Activated naive CD8-positive, alpha-beta T cell treated with anti-CD3 and anti-CD28 coated beads, Interleukin-2, amount 10 ng/mL, durations not matched to agents 7 days and 5 days (primary cell): Measurements from ENCODE around the gene DMRTA2. TPM values are rescaled to one million over a fixed set of nuclear protein-coding genes. Genes with fewer than 3 reads are reported as not detected.

Source experiments
- ATAC-seq: fragments of 150-1000 bp; cut with Tn5 transposase; one replicate; pipeline ENCODE4 v1.10.0; 2021; ENCODE audit warnings: low read depth, moderate library complexity
- POLR2A ChIA-PET: fragments of 350-600 bp; sonication (Branson Sonifier 250); formaldehyde crosslinking; loops from one replicate; lab custom pipeline; 2021; ENCODE audit warnings: antibody characterized with exemption; lab: Charles Lee
- DNase-seq: peaks from one replicate; pipeline ENCODE4 v3.0.0; 2021
- H3K27ac Mint-ChIP-seq: one replicate; pipeline ENCODE4 v1.8.0; 2022; ENCODE audit warnings: mild to moderate bottlenecking, mixed read lengths
- H3K27me3 Mint-ChIP-seq: one replicate; pipeline ENCODE4 v1.8.0; 2022; ENCODE audit warnings: mild to moderate bottlenecking, moderate library complexity, mixed read lengths
- H3K36me3 Mint-ChIP-seq: one replicate; pipeline ENCODE4 v1.8.0; 2021; ENCODE audit warnings: mild to moderate bottlenecking, mixed read lengths
- H3K4me1 Mint-ChIP-seq: one replicate; pipeline ENCODE4 v1.8.0; 2021; ENCODE audit warnings: mixed read lengths
- H3K4me3 Mint-ChIP-seq: one replicate; pipeline ENCODE4 v1.8.0; 2022; ENCODE audit warnings: mild to moderate bottlenecking, moderate library complexity, mixed read lengths
- H3K9me3 Mint-ChIP-seq: one replicate; pipeline ENCODE4 v1.8.0; 2021; ENCODE audit warnings: mixed read lengths
- total RNA-seq, 2 experiments: library from RNA; stranded (reverse); gene quantifications; one replicate each; pipeline ENCODE4 v1.2.3, GENCODE V29; 2021

DMRTA2 gene
- total RNA-seq, 2 experiments from 2014 or later, result not detected

- Mint-ChIP-seq H3K36me3 (peaks cover 2% of the 10 kb centered on the region), H3K4me3 (peak overlapping the region; percentile 35), H3K4me1 (peaks cover 42% of the 10 kb centered on the region), H3K9me3 (no peaks in the 10 kb centered on the region), H3K27ac (peak overlapping the region; percentile 83), H3K27me3 (peaks cover 84% of the 10 kb centered on the region)
- POLR2A ChIA-PET, result no interaction called here
- ATAC-seq (no peak), DNase-seq (peak; percentile 59)
Observed at GRCh38 chr1:50420689-50421365, 2.4 kb downstream of the DMRTA2 start.

GRCh38 chr1:50419907-50420677, 3.2 kb downstream of the DMRTA2 start:
- Mint-ChIP-seq H3K4me3 (peak overlapping the region; percentile 35), H3K36me3 (peaks cover 2% of the 10 kb centered on the region), H3K9me3 (no peaks in the 10 kb centered on the region), H3K27ac (peak overlapping the region; percentile 83), H3K4me1 (peaks cover 39% of the 10 kb centered on the region), H3K27me3 (peaks cover 84% of the 10 kb centered on the region)
- ATAC-seq (no peak), DNase-seq (no peak)
- POLR2A ChIA-PET, result no interaction called here

GRCh38 chr1:50419192-50419906, 3.9 kb downstream of the DMRTA2 start:
- H3K27ac Mint-ChIP-seq, result peak overlapping the region; percentile 83
- peak; percentile 45 for DNase-seq

GRCh38 chr1:50418600-50419109, 4.6 kb downstream of the DMRTA2 start:
- H3K4me3 Mint-ChIP-seq, result no peak overlapping the region
- peaks cover 35% of the 10 kb centered on the region for H3K4me1 Mint-ChIP-seq
- H3K36me3 Mint-ChIP-seq, result peaks cover 2% of the 10 kb centered on the region
- H3K27ac Mint-ChIP-seq, result no peak overlapping the region
- POLR2A ChIA-PET, result no interaction called here
- H3K27me3 Mint-ChIP-seq, result peaks cover 85% of the 10 kb centered on the region
- DNase-seq, result peak; percentile 48
- peaks cover 2% of the 10 kb centered on the region for H3K9me3 Mint-ChIP-seq
- no peak for ATAC-seq

More at GRCh38 chr1:50419192-50419906, 3.9 kb downstream of the DMRTA2 start:
- Mint-ChIP-seq H3K9me3 (peaks cover under 1% of the 10 kb centered on the region), H3K4me3 (peak overlapping the region; percentile 35), H3K4me1 (peaks cover 36% of the 10 kb centered on the region), H3K36me3 (peaks cover 2% of the 10 kb centered on the region), H3K27me3 (peaks cover 84% of the 10 kb centered on the region)
- ATAC-seq, result no peak
- POLR2A ChIA-PET, result no interaction called here

- Mint-ChIP-seq H3K36me3 (peaks cover 2% of the 10 kb centered on the region), H3K4me1 (peaks cover 32% of the 10 kb centered on the region), H3K27ac (no peak overlapping the region), H3K9me3 (peaks cover 2% of the 10 kb centered on the region), H3K27me3 (peaks cover 85% of the 10 kb centered on the region), H3K4me3 (no peak overlapping the region)
- DNase-seq (no peak), ATAC-seq (no peak)
- POLR2A ChIA-PET, result no interaction called here
Observed at GRCh38 chr1:50417946-50418599, 5.2 kb downstream of the DMRTA2 start.

- H3K4me3 Mint-ChIP-seq, result peak overlapping the region; percentile 28
- peaks cover 2% of the 10 kb centered on the region for H3K9me3 Mint-ChIP-seq
Observed at GRCh38 chr1:50417507-50417906, 5.7 kb downstream of the DMRTA2 start.

GRCh38 chr1:50416553-50417453, 6.4 kb downstream of the DMRTA2 start:
- Mint-ChIP-seq H3K36me3 (peaks cover 2% of the 10 kb centered on the region), H3K27ac (peak overlapping the region; percentile 55)

More at GRCh38 chr1:50417507-50417906, 5.7 kb downstream of the DMRTA2 start:
- Mint-ChIP-seq H3K27me3 (peaks cover 84% of the 10 kb centered on the region), H3K4me1 (peaks cover 27% of the 10 kb centered on the region), H3K27ac (peak overlapping the region; percentile 38), H3K36me3 (peaks cover 2% of the 10 kb centered on the region)
- peak; percentile 39 for DNase-seq
- POLR2A ChIA-PET, result no interaction called here
- ATAC-seq, result no peak

GRCh38 chr1:50416150-50416527, 7.1 kb downstream of the DMRTA2 start:
- peak overlapping the region; percentile 55 for H3K27ac Mint-ChIP-seq

More at GRCh38 chr1:50416553-50417453, 6.4 kb downstream of the DMRTA2 start:
- POLR2A ChIA-PET, result no interaction called here
- DNase-seq (peak; percentile 35), ATAC-seq (no peak)
- Mint-ChIP-seq H3K4me1 (peaks cover 22% of the 10 kb centered on the region), H3K27me3 (peaks cover 77% of the 10 kb centered on the region), H3K9me3 (peaks cover 2% of the 10 kb centered on the region), H3K4me3 (peak overlapping the region; percentile 14)

GRCh38 chr1:50415235-50416149, 7.8 kb downstream of the DMRTA2 start:
- H3K9me3 Mint-ChIP-seq, result peaks cover 2% of the 10 kb centered on the region
- peaks cover 78% of the 10 kb centered on the region for H3K27me3 Mint-ChIP-seq
- no peak for DNase-seq
- H3K36me3 Mint-ChIP-seq, result peaks cover 2% of the 10 kb centered on the region
- H3K27ac Mint-ChIP-seq, result no peak overlapping the region
- ATAC-seq, result no peak
- POLR2A ChIA-PET, result no interaction called here
- H3K4me1 Mint-ChIP-seq, result peaks cover 19% of the 10 kb centered on the region
- H3K4me3 Mint-ChIP-seq, result no peak overlapping the region

More at GRCh38 chr1:50416150-50416527, 7.1 kb downstream of the DMRTA2 start:
- POLR2A ChIA-PET, result no interaction called here
- peaks cover 2% of the 10 kb centered on the region for H3K9me3 Mint-ChIP-seq
- ATAC-seq, result no peak
- peaks cover 2% of the 10 kb centered on the region for H3K36me3 Mint-ChIP-seq
- DNase-seq, result no peak
- peaks cover 76% of the 10 kb centered on the region for H3K27me3 Mint-ChIP-seq
- peaks cover 20% of the 10 kb centered on the region for H3K4me1 Mint-ChIP-seq
- no peak overlapping the region for H3K4me3 Mint-ChIP-seq

GRCh38 chr1:50414853-50415234, 8.4 kb downstream of the DMRTA2 start:
- POLR2A ChIA-PET, result no interaction called here
- DNase-seq, result no peak
- no peak overlapping the region for H3K27ac Mint-ChIP-seq
- H3K36me3 Mint-ChIP-seq, result no peaks in the 10 kb centered on the region
- peaks cover 78% of the 10 kb centered on the region for H3K27me3 Mint-ChIP-seq
- H3K4me3 Mint-ChIP-seq, result no peak overlapping the region
- H3K9me3 Mint-ChIP-seq, result peaks cover 2% of the 10 kb centered on the region
- H3K4me1 Mint-ChIP-seq, result peaks cover 12% of the 10 kb centered on the region
- no peak for ATAC-seq

GRCh38 chr1:50412813-50413476, 10.3 kb downstream of the DMRTA2 start:
- no peak for DNase-seq
- peaks cover 2% of the 10 kb centered on the region for H3K9me3 Mint-ChIP-seq
- no peak overlapping the region for H3K4me3 Mint-ChIP-seq
- H3K4me1 Mint-ChIP-seq, result peaks cover 10% of the 10 kb centered on the region
- no peak overlapping the region for H3K27ac Mint-ChIP-seq
- ATAC-seq, result no peak
- H3K27me3 Mint-ChIP-seq, result peaks cover 80% of the 10 kb centered on the region
- POLR2A ChIA-PET, result no interaction called here
- no peaks in the 10 kb centered on the region for H3K36me3 Mint-ChIP-seq
